SK-N-SH (cell line): ENCODE measurements around the gene SLC6A2. TPM values are rescaled to one million over a fixed set of nuclear protein-coding genes. Genes with fewer than 3 reads are reported as not detected.

Source experiments
- CTCF ChIA-PET: fragments of 300-600, 350-600 bp; formaldehyde crosslinking; extraction: SDS; loops from one replicate; lab custom pipeline; 2021; lab: Yijun Ruan, JAX
- POLR2A ChIA-PET: fragments of 350-600 bp; sonication (Branson Sonifier 250); formaldehyde crosslinking; extraction: SDS; loops from one replicate; lab custom pipeline; 2020; ENCODE audit warnings: antibody characterized with exemption, inconsistent platforms; lab: Yijun Ruan, JAX
- DNase-seq: peaks from one replicate; pipeline ENCODE4 v3.0.0; 2012
- H2AFZ ChIP-seq: fragments of 200-600 bp; sonication (generic); 2 replicates; pipeline ENCODE4 v1.8.1; 2016; ENCODE audit warnings: antibody characterized with exemption, mild to moderate bottlenecking, low read depth
- H3F3A ChIP-seq: fragments of 200-600 bp; sonication (generic); replicated peaks from 2 replicates; pipeline ENCODE3; 2016; ENCODE audit warnings: antibody characterized with exemption, mild to moderate bottlenecking; ENCODE audit not compliant: insufficient read depth
- H3K27ac ChIP-seq, 2 experiments: fragments of 200-500 bp in 1 of 2; fragments of 200-600 bp in 1 of 2; sonication (Bioruptor generic) in 1 of 2; sonication (generic), shearing (Covaris generic) in 1 of 2; 2 replicates each; pipeline versions ENCODE4 v1.5.1 to v1.6.1; 2014 to 2016; ENCODE audit warnings: low read depth in 2 of 2, inconsistent platforms in 1 of 2, low read length in 1 of 2, mild to moderate bottlenecking in 1 of 2, mixed read lengths in 1 of 2
- H3K27me3 ChIP-seq: fragments of 200-600 bp; sonication (generic), shearing (Covaris generic); 2 replicates; pipeline ENCODE4 v1.6.1; 2016; ENCODE audit warnings: mixed run types; ENCODE audit not compliant: insufficient read depth
- H3K36me3 ChIP-seq, 2 experiments: fragments of 200-500 bp in 1 of 2; fragments of 200-600 bp in 1 of 2; sonication (Bioruptor generic) in 1 of 2; sonication (generic) in 1 of 2; replicated peaks in 1 of 2; 2 replicates each; pipeline versions ENCODE3 to v1.5.1; 2014 to 2016; ENCODE audit warnings: low read length in 1 of 2, mild to moderate bottlenecking in 1 of 2; ENCODE audit not compliant: insufficient read depth in 2 of 2, control insufficient read depth in 1 of 2
- H3K4me1 ChIP-seq, 2 experiments: fragments of 200-500 bp in 1 of 2; fragments of 200-600 bp in 1 of 2; sonication (Bioruptor generic) in 1 of 2; sonication (generic), shearing (Covaris generic) in 1 of 2; 2 replicates each; pipeline versions ENCODE4 v1.5.1 to v1.6.1; 2014 to 2016; ENCODE audit warnings: low read depth in 1 of 2, low read length in 1 of 2, mixed run types in 1 of 2; ENCODE audit not compliant: insufficient read depth in 2 of 2, control insufficient read depth in 1 of 2
- H3K4me2 ChIP-seq: fragments of 200-600 bp; sonication (generic), shearing (Covaris generic); 2 replicates; pipeline ENCODE4 v1.6.1; 2017; ENCODE audit warnings: mixed run types
- H3K4me3 ChIP-seq, 2 experiments: fragments of 200-500 bp in 1 of 2; fragments of 200-600 bp in 1 of 2; sonication (Bioruptor generic) in 1 of 2; sonication (generic), shearing (Covaris generic) in 1 of 2; 2 replicates each; pipeline versions ENCODE4 v1.5.1 to v1.8.1; 2014 to 2016; ENCODE audit warnings: low read depth in 2 of 2, inconsistent platforms in 1 of 2, low read length in 1 of 2, mild to moderate bottlenecking in 1 of 2, mixed read lengths in 1 of 2, moderate library complexity in 1 of 2
- H3K79me2 ChIP-seq: fragments of 200-600 bp; sonication (generic); 2 replicates; pipeline ENCODE4 v1.8.1; 2017; ENCODE audit warnings: mild to moderate bottlenecking; ENCODE audit not compliant: insufficient read depth
- H3K9ac ChIP-seq: fragments of 200-600 bp; sonication (generic); 2 replicates; pipeline ENCODE4 v1.6.1; 2017; ENCODE audit warnings: mixed run types
- H3K9me2 ChIP-seq: fragments of 200-600 bp; sonication (generic); 2 replicates; pipeline ENCODE4 v1.6.1; 2017; ENCODE audit warnings: mixed run types
- H3K9me3 ChIP-seq: fragments of 200-600 bp; sonication (generic); 2 replicates; pipeline ENCODE4 v1.6.1; 2017; ENCODE audit warnings: mixed run types, mild to moderate bottlenecking, moderate library complexity
- H4K20me1 ChIP-seq: fragments of 200-600 bp; sonication (generic); 2 replicates; pipeline ENCODE4 v1.6.1; 2017; ENCODE audit warnings: mild to moderate bottlenecking, mixed run types; ENCODE audit not compliant: insufficient read depth
- ELF1 ChIP-seq: IDR thresholded peaks from 2 replicates; pipeline ENCODE4 v1.4.0; 2012
- EZH2phosphoT487 ChIP-seq: fragments of 200-600 bp; sonication (generic); IDR thresholded peaks from 2 replicates; pipeline ENCODE4 v1.6.1; 2017; ENCODE audit warnings: low read depth, mixed run types, mild to moderate bottlenecking, antibody characterized with exemption, moderate library complexity, borderline replicate concordance
- FOSL2 ChIP-seq: IDR thresholded peaks from 2 replicates; pipeline ENCODE4 v1.4.0; 2012; ENCODE audit warnings: low read depth, mild to moderate bottlenecking, moderate library complexity, borderline replicate concordance
- FOXM1 ChIP-seq: IDR thresholded peaks from 2 replicates; pipeline ENCODE4 v1.4.0; 2012; ENCODE audit warnings: low read depth, mild to moderate bottlenecking
- GABPA ChIP-seq: IDR thresholded peaks from 2 replicates; pipeline ENCODE4 v1.4.0; 2012; ENCODE audit warnings: low read depth, mild to moderate bottlenecking
- MEF2A ChIP-seq: IDR thresholded peaks from 2 replicates; pipeline ENCODE4 v1.4.0; 2012; ENCODE audit warnings: low read depth, borderline replicate concordance
- MXI1 ChIP-seq: IDR thresholded peaks from 2 replicates; pipeline ENCODE4 v1.6.1; 2012; ENCODE audit warnings: mild to moderate bottlenecking, low read depth, low read length, improper control_type of control experiment
- NFIC ChIP-seq: IDR thresholded peaks from 2 replicates; pipeline ENCODE4 v1.4.0; 2012; ENCODE audit warnings: borderline replicate concordance
- NRF1 ChIP-seq: IDR thresholded peaks from 2 replicates; pipeline ENCODE4 v1.6.1; 2012; ENCODE audit warnings: low read depth, mild to moderate bottlenecking, low read length
- POLR2AphosphoS5 ChIP-seq: IDR thresholded peaks from 2 replicates; pipeline ENCODE4 v1.6.1; 2012; ENCODE audit warnings: low read depth, low read length
- RFX5 ChIP-seq: IDR thresholded peaks from 2 replicates; pipeline ENCODE4 v1.6.1; 2012; ENCODE audit warnings: mild to moderate bottlenecking, improper control_type of control experiment, low read length
- RXRA ChIP-seq: IDR thresholded peaks from 2 replicates; pipeline ENCODE4 v1.4.0; 2012; ENCODE audit warnings: low read depth, mild to moderate bottlenecking, borderline replicate concordance
- SMC3 ChIP-seq: IDR thresholded peaks from 2 replicates; pipeline ENCODE4 v1.6.1; 2012; ENCODE audit warnings: low read depth, low read length, improper control_type of control experiment
- TCF12 ChIP-seq: IDR thresholded peaks from 2 replicates; pipeline ENCODE4 v1.4.0; 2012
- YY1 ChIP-seq: IDR thresholded peaks from 2 replicates; pipeline ENCODE4 v1.4.0; 2012; ENCODE audit warnings: low read depth, mild to moderate bottlenecking
- WGBS: methylation state at CpG from one replicate; pipeline ENCODE4 v1.1.6; 2017; ENCODE audit warnings: low lambda C conversion rate; 5-methylcytosine and 5-hydroxymethylcytosine counted together
- polyA plus RNA-seq, 3 experiments: library from polyadenylated mRNA; depleted of rRNA; stranded (reverse); fragments of >200 nt; gene quantifications; 2 replicates each; pipeline ENCODE4 v1.2.3, GENCODE V29; 2012
- TF ChIP-seq, protein P1 (sequence below): IDR thresholded peaks from 2 replicates; pipeline ENCODE4; 2012
- TF ChIP-seq, protein P2 (sequence below): fragments of 150-350 bp; IDR thresholded peaks from 2 replicates; pipeline ENCODE4 v1.6.1; 2016; ENCODE audit warnings: mild to moderate bottlenecking, low read depth, low read length
- TF ChIP-seq, protein P3 (sequence below): fragments of 150-350 bp; IDR thresholded peaks from 2 replicates; pipeline ENCODE4 v1.6.1; 2017; ENCODE audit warnings: antibody characterized with exemption, low read length, low read depth, borderline replicate concordance
- TF ChIP-seq, protein P4 (sequence below): IDR thresholded peaks from 2 replicates; pipeline ENCODE4 v1.6.1; 2012; ENCODE audit warnings: mild to moderate bottlenecking, low read depth, low read length, moderate library complexity

Gene SLC6A2
- polyA plus RNA-seq, 1 of the 3 experiments (the other 2 are of a cell fraction): 3.3 TPM

- H3K9ac ChIP-seq: no peak overlapping the region
- no peaks in the 10 kb centered on the region for H4K20me1 ChIP-seq
- H3K4me2 ChIP-seq: no peak overlapping the region
- DNase-seq: no peak
- ChIA-PET POLR2A (no interaction called here), CTCF (interaction anchor here (1.1 to 1.7 kb wide), 3 partner anchors 19 to 217 kb away, joined by 3 to 9 read pairs (median 3); no protein-coding TSS in a partner anchor)
- H3K36me3 ChIP-seq: peaks cover 0 to 18% of the 10 kb centered on the region in 2 experiments
- H3K79me2 ChIP-seq: no peaks in the 10 kb centered on the region
- H3K9me2 ChIP-seq: no peaks in the 10 kb centered on the region
- H3K4me1 ChIP-seq: peaks cover 0 to 11% of the 10 kb centered on the region in 2 experiments; a peak in 1 of 4 replicates
- no peaks in the 10 kb centered on the region for H3K9me3 ChIP-seq
- no peaks in the 10 kb centered on the region for H3K27me3 ChIP-seq
- H3K4me3 ChIP-seq: no peak overlapping the region
- TF ChIP-seq ELF1 (no peak), POLR2AphosphoS5 (no peak), NFIC (no peak), GABPA (no peak), RFX5 (no peak), SMC3 (no peak), EZH2phosphoT487 (no peak), NRF1 (no peak), YY1 (no peak), MXI1 (no peak), FOSL2 (no peak), FOXM1 (no peak), TCF12 (no peak), MEF2A (no peak), RXRA (no peak)
- TF ChIP-seq, protein P1, sequence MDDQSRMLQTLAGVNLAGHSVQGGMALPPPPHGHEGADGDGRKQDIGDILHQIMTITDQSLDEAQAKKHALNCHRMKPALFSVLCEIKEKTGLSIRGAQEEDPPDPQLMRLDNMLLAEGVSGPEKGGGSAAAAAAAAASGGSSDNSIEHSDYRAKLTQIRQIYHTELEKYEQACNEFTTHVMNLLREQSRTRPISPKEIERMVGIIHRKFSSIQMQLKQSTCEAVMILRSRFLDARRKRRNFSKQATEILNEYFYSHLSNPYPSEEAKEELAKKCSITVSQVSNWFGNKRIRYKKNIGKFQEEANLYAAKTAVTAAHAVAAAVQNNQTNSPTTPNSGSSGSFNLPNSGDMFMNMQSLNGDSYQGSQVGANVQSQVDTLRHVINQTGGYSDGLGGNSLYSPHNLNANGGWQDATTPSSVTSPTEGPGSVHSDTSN: no peak
- TF ChIP-seq, protein P2, sequence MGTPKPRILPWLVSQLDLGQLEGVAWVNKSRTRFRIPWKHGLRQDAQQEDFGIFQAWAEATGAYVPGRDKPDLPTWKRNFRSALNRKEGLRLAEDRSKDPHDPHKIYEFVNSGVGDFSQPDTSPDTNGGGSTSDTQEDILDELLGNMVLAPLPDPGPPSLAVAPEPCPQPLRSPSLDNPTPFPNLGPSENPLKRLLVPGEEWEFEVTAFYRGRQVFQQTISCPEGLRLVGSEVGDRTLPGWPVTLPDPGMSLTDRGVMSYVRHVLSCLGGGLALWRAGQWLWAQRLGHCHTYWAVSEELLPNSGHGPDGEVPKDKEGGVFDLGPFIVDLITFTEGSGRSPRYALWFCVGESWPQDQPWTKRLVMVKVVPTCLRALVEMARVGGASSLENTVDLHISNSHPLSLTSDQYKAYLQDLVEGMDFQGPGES: no peak
- TF ChIP-seq, protein P3, sequence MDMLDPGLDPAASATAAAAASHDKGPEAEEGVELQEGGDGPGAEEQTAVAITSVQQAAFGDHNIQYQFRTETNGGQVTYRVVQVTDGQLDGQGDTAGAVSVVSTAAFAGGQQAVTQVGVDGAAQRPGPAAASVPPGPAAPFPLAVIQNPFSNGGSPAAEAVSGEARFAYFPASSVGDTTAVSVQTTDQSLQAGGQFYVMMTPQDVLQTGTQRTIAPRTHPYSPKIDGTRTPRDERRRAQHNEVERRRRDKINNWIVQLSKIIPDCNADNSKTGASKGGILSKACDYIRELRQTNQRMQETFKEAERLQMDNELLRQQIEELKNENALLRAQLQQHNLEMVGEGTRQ: no peak
- TF ChIP-seq, protein P4, sequence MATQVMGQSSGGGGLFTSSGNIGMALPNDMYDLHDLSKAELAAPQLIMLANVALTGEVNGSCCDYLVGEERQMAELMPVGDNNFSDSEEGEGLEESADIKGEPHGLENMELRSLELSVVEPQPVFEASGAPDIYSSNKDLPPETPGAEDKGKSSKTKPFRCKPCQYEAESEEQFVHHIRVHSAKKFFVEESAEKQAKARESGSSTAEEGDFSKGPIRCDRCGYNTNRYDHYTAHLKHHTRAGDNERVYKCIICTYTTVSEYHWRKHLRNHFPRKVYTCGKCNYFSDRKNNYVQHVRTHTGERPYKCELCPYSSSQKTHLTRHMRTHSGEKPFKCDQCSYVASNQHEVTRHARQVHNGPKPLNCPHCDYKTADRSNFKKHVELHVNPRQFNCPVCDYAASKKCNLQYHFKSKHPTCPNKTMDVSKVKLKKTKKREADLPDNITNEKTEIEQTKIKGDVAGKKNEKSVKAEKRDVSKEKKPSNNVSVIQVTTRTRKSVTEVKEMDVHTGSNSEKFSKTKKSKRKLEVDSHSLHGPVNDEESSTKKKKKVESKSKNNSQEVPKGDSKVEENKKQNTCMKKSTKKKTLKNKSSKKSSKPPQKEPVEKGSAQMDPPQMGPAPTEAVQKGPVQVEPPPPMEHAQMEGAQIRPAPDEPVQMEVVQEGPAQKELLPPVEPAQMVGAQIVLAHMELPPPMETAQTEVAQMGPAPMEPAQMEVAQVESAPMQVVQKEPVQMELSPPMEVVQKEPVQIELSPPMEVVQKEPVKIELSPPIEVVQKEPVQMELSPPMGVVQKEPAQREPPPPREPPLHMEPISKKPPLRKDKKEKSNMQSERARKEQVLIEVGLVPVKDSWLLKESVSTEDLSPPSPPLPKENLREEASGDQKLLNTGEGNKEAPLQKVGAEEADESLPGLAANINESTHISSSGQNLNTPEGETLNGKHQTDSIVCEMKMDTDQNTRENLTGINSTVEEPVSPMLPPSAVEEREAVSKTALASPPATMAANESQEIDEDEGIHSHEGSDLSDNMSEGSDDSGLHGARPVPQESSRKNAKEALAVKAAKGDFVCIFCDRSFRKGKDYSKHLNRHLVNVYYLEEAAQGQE: no peak
- TF ChIP-seq, all 33 proteins: peak for 0
- Histone ChIP-seq H3K27ac (no peak overlapping the region), H3F3A (no peaks in the 10 kb centered on the region), H2AFZ (no peak overlapping the region)
- 63% methylated on average over 7 of the region's 7 CpGs for WGBS
Measured at GRCh38 chr16:55682086-55682485, 26.3 kb downstream of the SLC6A2 start.
